ENCODE measurements around the gene DDX23.

GRCh38 chr12:48793696-48794095 lies 58.3 kb downstream of the DDX23 start:
- TF ChIP-seq MAX (CRISPR knock-in tag; IDR thresholded peaks at IDR 0.05) (no peak), TCF7 (CRISPR knock-in tag; IDR thresholded peaks at IDR 0.05; ENCODE audit: low read depth) (no peak), NR3C1 (CRISPR knock-in tag; conservative IDR thresholded peaks at IDR 0.05; ENCODE audit: low read depth) (no peak), JUN (CRISPR knock-in tag; IDR thresholded peaks at IDR 0.05) (no peak), TP53 (CRISPR knock-in tag; IDR thresholded peaks at IDR 0.05) (no peak), ZNF512 (CRISPR knock-in tag; IDR thresholded peaks at IDR 0.05; ENCODE audit: borderline replicate concordance) (no peak)
- TF ChIP-seq, protein P1, sequence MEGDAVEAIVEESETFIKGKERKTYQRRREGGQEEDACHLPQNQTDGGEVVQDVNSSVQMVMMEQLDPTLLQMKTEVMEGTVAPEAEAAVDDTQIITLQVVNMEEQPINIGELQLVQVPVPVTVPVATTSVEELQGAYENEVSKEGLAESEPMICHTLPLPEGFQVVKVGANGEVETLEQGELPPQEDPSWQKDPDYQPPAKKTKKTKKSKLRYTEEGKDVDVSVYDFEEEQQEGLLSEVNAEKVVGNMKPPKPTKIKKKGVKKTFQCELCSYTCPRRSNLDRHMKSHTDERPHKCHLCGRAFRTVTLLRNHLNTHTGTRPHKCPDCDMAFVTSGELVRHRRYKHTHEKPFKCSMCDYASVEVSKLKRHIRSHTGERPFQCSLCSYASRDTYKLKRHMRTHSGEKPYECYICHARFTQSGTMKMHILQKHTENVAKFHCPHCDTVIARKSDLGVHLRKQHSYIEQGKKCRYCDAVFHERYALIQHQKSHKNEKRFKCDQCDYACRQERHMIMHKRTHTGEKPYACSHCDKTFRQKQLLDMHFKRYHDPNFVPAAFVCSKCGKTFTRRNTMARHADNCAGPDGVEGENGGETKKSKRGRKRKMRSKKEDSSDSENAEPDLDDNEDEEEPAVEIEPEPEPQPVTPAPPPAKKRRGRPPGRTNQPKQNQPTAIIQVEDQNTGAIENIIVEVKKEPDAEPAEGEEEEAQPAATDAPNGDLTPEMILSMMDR (IDR thresholded peaks at IDR 0.05): no peak
- TF ChIP-seq, protein P2, sequence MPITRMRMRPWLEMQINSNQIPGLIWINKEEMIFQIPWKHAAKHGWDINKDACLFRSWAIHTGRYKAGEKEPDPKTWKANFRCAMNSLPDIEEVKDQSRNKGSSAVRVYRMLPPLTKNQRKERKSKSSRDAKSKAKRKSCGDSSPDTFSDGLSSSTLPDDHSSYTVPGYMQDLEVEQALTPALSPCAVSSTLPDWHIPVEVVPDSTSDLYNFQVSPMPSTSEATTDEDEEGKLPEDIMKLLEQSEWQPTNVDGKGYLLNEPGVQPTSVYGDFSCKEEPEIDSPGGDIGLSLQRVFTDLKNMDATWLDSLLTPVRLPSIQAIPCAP (CRISPR knock-in tag; IDR thresholded peaks at IDR 0.05): no peak

Data from WTC11 (cell line).